ENCODE measurements around the gene GPANK1. TPM values are rescaled to one million over a fixed set of nuclear protein-coding genes. Genes with fewer than 3 reads are reported as not detected.
A peak's percentile ranks its signal among the peaks of the same experiment; 100 is the strongest.

GPANK1 gene
- total RNA-seq, 1 donor from 2014 or later, result 18.0 TPM

DNA sequence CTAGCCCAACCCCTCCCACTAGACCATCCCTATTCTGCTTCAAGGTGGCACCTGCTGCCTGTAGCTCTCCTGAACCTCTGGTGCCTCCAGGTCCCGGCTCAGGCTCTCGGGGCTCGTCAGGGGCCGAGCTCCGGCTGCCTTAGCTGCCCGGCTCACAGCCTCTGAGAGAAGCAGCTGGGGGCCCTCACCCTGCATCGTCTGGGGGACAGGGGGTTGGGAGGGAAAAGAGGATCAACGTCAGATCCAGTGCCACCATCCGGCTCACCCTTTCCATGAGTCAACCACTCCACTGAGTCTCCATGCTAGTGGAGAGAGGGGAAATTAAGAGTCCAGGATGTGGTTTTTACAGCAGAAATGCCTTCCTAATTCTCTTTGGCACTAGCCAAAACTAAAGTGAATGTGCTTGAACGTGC is 25.3 kb downstream of the GPANK1 start:
- DNase-seq, result no peak

DNA sequence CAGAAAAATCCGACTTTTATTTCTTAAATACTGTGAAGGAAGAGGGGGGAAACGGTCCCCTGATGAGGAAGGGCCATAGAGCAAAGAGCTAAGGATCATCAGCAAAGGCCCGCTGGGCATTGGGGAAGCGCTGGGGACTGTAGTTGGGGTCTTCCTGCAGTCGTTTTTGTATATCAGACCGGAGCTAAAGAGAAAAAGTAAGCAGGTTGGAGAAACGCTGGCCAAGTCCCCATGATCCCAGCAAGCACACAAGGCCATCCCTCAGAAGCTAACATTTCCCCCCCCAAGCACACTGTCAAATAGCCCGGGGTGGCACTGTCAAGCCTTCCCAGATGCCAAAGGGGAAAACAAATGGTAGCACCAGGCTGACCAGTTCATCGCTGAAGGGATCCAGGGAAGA is 25.8 kb downstream of the GPANK1 start:
- DNase-seq, result no peak

DNA sequence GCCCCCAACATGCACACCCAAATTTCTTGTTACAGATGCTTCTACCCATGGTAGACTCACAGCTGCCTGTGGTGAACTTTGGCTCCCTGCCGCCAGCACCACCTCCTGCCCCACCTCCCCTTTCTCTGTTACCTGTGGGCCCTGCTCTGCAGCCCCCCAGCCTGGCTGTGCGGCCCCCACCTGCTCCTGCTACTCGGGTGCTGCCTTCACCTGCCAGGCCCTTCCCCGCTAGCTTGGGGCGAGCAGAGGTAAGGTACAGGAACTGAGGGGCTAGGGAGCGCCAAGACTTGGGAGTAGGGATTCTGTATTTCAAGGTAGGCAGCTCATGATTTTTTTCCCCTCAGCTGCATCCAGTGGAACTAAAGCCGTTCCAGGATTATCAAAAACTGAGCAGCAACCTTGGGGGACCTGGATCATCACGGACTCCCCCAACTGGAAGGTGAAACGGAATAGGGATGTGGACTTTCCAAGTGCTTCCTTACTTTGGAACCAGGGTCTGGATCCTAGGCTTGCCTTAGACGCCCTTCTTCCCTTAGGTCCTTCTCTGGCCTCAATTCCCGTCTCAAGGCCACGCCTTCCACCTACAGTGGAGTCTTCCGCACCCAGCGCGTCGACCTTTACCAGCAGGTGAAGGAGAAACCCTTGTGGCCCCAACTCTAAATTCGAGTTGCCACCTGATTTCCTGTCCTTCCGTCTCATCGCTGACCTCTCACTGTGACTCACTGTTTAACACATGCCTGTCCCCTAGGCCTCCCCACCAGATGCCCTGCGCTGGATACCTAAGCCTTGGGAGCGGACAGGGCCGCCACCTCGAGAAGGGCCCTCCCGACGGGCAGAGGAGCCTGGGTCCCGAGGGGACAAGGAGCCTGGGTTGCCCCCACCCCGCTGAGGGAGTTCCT is 27.9 kb downstream of the GPANK1 start:
- no peak for DNase-seq

- no peak for DNase-seq
These were observed 29.7 kb downstream of the GPANK1 start for GRCh38 chr6:31634969-31635575.

GRCh38 chr6:31634131-31634530 is 30.7 kb downstream of the GPANK1 start:
- DNase-seq, result no peak

GRCh38 chr6:31633447-31633846 is 31.4 kb downstream of the GPANK1 start:
- no peak for DNase-seq

DNA sequence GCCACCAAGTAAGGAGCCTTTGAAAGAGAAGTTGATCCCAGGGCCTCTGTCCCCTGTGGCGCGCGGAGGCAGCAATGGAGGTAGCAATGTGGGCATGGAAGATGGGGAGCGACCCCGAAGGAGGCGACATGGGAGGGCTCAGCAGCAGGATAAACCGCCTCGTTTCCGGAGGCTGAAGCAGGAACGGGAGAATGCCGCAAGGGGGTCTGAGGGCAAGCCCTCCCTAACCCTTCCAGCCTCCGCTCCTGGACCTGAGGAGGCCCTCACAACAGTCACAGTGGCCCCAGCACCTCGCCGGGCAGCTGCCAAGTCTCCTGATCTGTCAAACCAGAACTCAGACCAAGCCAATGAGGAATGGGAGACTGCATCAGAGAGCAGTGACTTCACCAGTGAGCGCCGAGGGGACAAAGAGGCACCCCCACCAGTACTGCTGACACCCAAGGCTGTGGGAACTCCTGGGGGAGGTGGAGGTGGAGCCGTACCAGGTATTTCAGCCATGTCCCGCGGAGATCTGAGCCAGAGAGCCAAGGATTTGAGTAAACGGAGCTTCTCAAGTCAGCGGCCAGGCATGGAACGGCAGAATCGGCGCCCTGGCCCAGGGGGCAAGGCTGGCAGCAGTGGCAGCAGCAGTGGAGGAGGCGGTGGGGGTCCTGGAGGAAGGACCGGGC is 32.4 kb downstream of the GPANK1 start:
- no peak for DNase-seq

DNA sequence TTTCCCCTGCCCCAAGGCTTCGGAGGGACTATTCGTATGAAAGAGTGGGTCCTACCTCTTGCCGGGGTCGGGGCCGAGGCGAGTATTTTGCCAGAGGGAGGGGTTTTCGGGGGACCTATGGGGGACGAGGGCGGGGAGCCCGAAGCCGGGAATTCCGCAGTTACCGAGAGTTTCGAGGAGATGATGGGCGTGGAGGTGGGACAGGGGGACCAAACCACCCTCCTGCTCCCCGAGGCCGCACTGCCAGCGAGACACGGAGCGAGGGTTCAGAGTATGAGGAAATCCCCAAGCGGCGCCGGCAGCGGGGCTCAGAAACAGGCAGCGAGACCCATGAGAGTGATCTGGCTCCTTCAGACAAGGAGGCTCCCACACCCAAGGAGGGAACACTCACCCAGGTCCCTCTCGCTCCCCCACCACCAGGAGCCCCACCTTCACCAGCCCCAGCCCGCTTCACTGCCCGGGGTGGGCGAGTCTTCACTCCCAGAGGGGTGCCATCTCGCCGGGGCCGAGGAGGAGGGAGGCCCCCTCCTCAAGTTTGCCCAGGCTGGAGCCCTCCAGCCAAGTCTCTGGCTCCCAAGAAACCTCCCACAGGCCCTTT is 33.0 kb downstream of the GPANK1 start:
- DNase-seq, result no peak

DNA sequence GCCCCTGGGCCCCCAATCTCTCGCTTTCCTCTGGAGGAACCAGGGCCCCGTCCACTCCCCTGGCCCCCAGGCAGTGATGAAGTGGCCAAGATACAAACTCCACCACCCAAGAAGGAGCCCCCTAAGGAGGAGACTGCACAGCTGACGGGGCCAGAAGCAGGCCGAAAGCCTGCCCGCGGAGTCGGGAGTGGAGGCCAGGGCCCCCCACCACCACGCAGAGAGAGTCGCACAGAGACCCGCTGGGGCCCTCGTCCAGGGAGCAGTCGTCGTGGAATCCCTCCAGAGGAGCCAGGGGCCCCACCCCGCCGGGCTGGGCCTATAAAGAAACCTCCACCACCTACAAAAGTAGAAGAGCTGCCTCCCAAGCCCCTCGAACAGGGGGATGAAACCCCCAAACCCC is 33.6 kb downstream of the GPANK1 start:
- no peak for DNase-seq

GRCh38 chr6:31630177-31630934 is 34.4 kb downstream of the GPANK1 start:
- no peak for DNase-seq

DNA sequence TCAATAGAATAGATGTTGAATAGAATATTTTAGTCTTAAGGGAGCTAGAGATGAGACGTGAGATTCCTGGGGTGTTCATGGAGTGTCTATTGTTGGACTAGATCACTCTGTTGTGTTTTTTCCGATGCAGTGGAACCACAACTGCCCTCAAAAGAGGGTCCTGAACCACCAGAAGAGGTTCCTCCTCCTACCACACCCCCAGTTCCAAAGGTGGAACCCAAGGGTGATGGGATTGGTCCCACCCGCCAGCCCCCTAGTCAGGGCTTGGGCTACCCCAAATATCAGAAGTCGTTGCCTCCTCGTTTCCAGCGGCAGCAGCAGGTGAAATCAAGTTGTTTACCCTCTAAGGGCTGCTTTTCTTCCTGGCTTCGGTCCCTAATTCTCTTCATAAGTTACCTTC is 35.8 kb downstream of the GPANK1 start:
- no peak for DNase-seq

DNA sequence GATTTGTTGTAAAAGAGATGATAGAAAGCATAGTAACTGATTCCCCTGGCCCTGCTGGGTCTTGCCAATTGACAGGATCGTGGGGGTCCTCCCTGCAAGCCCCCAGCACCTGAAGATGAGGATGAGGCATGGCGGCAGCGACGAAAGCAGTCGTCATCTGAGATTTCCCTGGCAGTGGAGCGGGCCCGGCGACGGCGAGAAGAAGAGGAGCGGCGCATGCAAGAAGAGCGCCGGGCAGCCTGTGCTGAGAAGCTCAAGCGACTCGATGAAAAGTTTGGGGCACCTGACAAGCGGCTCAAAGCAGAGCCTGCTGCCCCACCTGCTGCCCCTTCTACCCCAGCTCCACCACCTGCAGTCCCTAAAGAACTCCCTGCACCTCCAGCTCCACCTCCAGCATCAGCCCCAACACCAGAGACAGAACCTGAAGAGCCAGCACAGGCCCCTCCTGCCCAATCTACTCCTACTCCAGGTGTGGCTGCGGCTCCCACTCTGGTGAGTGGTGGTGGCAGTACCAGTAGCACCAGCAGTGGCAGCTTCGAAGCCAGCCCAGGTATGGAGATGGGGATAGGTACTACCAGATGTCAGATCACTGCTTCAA is 37.0 kb downstream of the GPANK1 start:
- DNase-seq, result no peak

DNA sequence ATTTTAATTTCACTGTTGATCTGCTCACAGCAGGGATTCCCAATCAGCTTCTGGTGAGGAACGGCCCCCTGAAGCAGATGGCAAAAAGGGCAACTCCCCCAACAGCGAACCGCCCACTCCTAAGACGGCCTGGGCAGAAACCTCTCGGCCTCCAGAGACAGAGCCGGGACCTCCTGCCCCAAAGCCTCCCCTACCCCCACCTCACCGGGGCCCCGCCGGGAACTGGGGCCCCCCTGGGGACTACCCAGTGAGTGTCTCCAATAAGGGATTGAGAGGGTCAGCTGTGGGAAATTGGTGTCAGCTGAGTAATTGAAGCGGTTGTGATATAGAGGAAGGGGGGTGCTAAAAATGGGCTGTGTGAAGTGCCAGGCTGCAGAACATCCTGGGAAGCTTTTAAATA is 37.8 kb downstream of the GPANK1 start:
- no peak for DNase-seq

- DNase-seq, result no peak
These were observed 40.7 kb downstream of the GPANK1 start for GRCh38 chr6:31624070-31624469.

DNA sequence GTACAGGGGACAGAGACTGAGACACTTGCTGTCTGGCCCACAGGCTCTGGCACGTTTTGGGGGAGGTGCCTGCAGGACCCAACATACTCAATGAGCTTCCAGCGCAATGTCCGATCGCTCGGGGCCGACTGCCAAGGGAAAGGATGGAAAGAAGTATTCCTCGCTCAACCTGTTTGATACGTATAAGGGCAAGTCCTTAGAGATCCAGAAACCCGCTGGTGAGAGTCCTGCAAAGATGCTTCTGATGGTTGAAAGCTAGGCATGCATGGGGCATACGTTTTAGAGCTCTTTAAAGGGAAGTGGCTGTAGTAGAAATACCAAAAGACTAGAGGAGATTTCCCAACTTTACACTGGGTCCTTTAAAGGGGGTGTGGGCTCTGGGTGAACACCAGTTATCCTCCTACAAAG is 42.1 kb downstream of the GPANK1 start:
- no peak for DNase-seq

- no peak for DNase-seq
These were observed 42.8 kb downstream of the GPANK1 start for GRCh38 chr6:31621991-31622390.

- peak; percentile 21 for DNase-seq
These were observed 43.4 kb downstream of the GPANK1 start for GRCh38 chr6:31621320-31621939.

GRCh38 chr6:31620586-31621319 is 44.0 kb downstream of the GPANK1 start, which contains the start of gene PRRC2A:
PRRC2A (plus strand) TSS chr6:31620715; CDS start chr6:31622790, 2,075 bp downstream.
- DNase-seq, result peak; percentile 90

DNA sequence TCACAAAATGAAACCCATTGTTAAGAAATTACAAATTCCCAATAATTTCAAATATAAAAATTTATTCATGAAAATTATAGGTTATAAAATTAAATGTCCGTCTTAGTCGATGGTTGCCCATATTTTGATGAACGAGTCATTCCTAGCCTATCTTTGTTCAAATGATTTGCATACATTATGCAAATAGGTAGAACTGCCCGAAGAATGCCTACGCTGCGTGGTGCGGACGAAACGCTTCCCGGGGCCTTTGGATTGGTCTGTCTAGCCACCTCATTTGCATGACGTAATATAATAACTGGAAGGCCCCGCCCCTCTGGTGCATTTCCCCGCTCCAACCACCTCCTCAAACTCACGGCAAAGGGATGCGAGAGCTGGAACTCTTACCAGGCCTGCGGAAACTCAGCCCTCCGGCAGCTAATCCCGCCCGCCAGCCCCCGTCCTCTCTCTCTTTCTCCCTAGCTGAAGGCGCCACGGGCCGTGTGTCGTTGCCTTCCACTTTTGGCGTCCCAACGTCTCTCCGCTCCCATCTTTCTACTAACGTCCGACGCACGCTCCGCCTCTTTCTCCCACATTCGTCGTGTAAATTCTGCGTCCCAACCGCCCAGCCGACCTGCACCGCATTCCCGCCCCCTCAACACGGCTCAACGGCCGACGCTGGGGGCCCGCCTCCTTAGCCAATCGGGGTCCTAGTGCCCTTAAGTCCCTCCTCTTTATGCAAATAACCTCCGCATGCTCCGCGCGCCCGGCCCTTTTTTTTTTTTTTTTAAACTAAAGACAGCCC is 44.8 kb downstream of the GPANK1 start:
- DNase-seq, result peak; percentile 100

All from tongue (tissue), 2 donors.